Measurements from ENCODE around the gene FAM171A1. TPM values are rescaled to one million over a fixed set of nuclear protein-coding genes. Genes with fewer than 3 reads are reported as not detected.
"Not testable (repeated sequence)": the region's sequence is repeated elsewhere in the genome, so short reads cannot be mapped to it uniquely, and the experiment has no call there.

Gene FAM171A1
- total RNA-seq, 4 donors from 2014 or later = 7.4 to 40.4 (median 21.6) TPM

GRCh38 chr10:15310776-15311568, 60.1 kb downstream of the FAM171A1 start:
- TF ChIP-seq, protein P1, sequence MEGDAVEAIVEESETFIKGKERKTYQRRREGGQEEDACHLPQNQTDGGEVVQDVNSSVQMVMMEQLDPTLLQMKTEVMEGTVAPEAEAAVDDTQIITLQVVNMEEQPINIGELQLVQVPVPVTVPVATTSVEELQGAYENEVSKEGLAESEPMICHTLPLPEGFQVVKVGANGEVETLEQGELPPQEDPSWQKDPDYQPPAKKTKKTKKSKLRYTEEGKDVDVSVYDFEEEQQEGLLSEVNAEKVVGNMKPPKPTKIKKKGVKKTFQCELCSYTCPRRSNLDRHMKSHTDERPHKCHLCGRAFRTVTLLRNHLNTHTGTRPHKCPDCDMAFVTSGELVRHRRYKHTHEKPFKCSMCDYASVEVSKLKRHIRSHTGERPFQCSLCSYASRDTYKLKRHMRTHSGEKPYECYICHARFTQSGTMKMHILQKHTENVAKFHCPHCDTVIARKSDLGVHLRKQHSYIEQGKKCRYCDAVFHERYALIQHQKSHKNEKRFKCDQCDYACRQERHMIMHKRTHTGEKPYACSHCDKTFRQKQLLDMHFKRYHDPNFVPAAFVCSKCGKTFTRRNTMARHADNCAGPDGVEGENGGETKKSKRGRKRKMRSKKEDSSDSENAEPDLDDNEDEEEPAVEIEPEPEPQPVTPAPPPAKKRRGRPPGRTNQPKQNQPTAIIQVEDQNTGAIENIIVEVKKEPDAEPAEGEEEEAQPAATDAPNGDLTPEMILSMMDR (IDR thresholded peaks at IDR 0.05) = no peak
- no peak for TF ChIP-seq POLR2A (IDR thresholded peaks at IDR 0.05)
- H3K27me3 ChIP-seq = no peaks in the 10 kb centered on the region
- no peak overlapping the region for H3K4me3 ChIP-seq
- H3K27ac ChIP-seq = no peak overlapping the region
- no peaks in the 10 kb centered on the region for H3K9me3 ChIP-seq
- intact Hi-C loops (cut with DNase I; ENCODE audit: low total_unique reads) = no loop called here
- H3K4me1 ChIP-seq = peaks cover 0 to 4% of the 10 kb centered on the region in 2 donors
- no peaks in the 10 kb centered on the region for H3K36me3 ChIP-seq
- DNase-seq = no peak

GRCh38 chr10:15309221-15309620, 61.9 kb downstream of the FAM171A1 start:
- no peak for DNase-seq
- no peak overlapping the region for H3K27ac ChIP-seq
- H3K36me3 ChIP-seq = no peaks in the 10 kb centered on the region
- H3K4me1 ChIP-seq = peaks cover 0 to 4% of the 10 kb centered on the region in 2 donors
- TF ChIP-seq POLR2A (IDR thresholded peaks at IDR 0.05) = no peak
- TF ChIP-seq, protein P1 (IDR thresholded peaks at IDR 0.05) = no peak
- no peaks in the 10 kb centered on the region for H3K9me3 ChIP-seq
- intact Hi-C loops (cut with DNase I; ENCODE audit: low total_unique reads) = no loop called here
- no peaks in the 10 kb centered on the region for H3K27me3 ChIP-seq
- no peak overlapping the region for H3K4me3 ChIP-seq

GRCh38 chr10:15306735-15307280, 64.3 kb downstream of the FAM171A1 start:
- Histone ChIP-seq H3K4me3 (no peak overlapping the region), H3K27me3 (no peaks in the 10 kb centered on the region), H3K36me3 (no peaks in the 10 kb centered on the region), H3K27ac (no peak overlapping the region), H3K9me3 (no peaks in the 10 kb centered on the region), H3K4me1 (no peaks in the 10 kb centered on the region)
- DNase-seq = no peak
- TF ChIP-seq, protein P1 (IDR thresholded peaks at IDR 0.05) = no peak
- TF ChIP-seq POLR2A (IDR thresholded peaks at IDR 0.05) = no peak
- intact Hi-C loops (cut with DNase I; ENCODE audit: low total_unique reads) = no loop called here

DNA sequence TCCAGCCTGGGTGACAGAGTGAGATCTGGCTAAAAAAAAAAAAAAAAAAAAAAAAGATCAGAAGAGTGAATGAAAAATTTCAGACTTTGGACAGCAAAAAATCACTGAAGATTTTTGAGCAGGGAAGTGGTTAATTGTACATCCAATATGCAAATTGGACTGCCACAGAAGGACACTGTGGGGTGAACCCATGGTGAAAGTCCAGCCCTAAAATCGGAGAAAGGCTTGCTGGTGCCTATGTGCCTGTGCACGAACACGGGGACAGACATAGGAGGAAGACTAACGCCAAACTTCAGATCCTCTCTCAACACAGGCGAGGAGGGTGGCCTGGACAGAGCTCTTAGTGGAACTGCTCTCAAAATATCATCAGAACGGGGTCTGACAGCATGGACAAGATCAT, 65.5 kb downstream of the FAM171A1 start:
- Histone ChIP-seq H3K27me3 (no peaks in the 10 kb centered on the region), H3K36me3 (no peaks in the 10 kb centered on the region), H3K4me1 (no peaks in the 10 kb centered on the region), H3K4me3 (no peak overlapping the region), H3K27ac (no peak overlapping the region), H3K9me3 (no peaks in the 10 kb centered on the region)
- no peak for TF ChIP-seq POLR2A (IDR thresholded peaks at IDR 0.05)
- TF ChIP-seq, protein P1 (IDR thresholded peaks at IDR 0.05) = no peak
- intact Hi-C loops (cut with DNase I; ENCODE audit: low total_unique reads) = no loop called here
- DNase-seq = no peak

DNA sequence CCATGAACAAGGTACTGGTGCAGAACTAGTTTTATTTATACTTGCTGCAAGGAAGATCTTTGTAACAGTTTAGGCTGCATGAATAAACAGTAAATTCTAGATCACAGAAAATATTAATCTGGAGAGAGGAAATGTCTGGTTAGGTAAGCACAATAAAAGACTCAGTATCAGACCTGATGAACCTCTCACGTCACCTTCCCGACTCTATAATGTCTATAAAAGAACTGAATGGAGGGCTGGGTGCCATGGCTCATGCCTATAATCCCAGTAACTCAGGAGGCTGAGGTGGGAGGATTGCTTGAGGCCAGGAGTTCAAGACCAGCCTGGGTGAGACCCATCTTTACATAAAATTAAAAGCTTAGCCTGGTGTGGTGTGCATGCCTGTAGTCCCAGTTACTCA, 65.9 kb downstream of the FAM171A1 start:
- no peak for DNase-seq
- TF ChIP-seq POLR2A (IDR thresholded peaks at IDR 0.05) = no peak
- TF ChIP-seq, protein P1 (IDR thresholded peaks at IDR 0.05) = no peak
- Histone ChIP-seq H3K4me3 (no peak overlapping the region), H3K27ac (no peak overlapping the region), H3K36me3 (no peaks in the 10 kb centered on the region), H3K4me1 (no peaks in the 10 kb centered on the region), H3K27me3 (no peaks in the 10 kb centered on the region), H3K9me3 (no peaks in the 10 kb centered on the region)
- intact Hi-C loops (cut with DNase I; ENCODE audit: low total_unique reads) = no loop called here

- H3K4me1 ChIP-seq; H3K27ac ChIP-seq; DNase-seq; H3K9me3 ChIP-seq; H3K36me3 ChIP-seq; intact Hi-C loops (cut with DNase I; ENCODE audit: low total_unique reads); H3K4me3 ChIP-seq; H3K27me3 ChIP-seq: not testable (repeated sequence)
Measured at GRCh38 chr10:15302188-15302956, 68.7 kb downstream of the FAM171A1 start.

Measured in uterus (tissue), 4 donors.